ENCODE measurements around the gene TRAPPC6A.

DNA sequence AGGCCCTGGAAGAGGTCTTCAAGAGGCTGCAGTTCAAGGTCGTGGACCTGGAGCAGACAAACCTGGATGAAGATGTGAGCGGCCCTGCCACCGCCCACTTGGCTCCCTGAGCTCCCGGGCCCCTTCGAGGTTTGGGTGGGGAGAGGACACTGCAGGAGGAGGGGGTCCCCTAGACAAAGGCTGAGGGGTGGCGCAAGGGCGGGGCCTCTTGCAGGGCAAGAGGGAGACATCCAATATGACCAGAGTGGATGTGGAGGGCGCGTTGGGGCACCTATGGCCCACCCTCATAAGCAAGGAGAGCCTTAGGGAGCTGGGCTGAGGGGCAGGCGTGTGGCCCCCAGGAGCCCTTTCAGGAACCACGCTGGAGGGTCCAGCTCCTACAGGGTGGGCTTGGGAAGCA is 37.5 kb downstream of the TRAPPC6A start:
- TF ChIP-seq, protein P1, sequence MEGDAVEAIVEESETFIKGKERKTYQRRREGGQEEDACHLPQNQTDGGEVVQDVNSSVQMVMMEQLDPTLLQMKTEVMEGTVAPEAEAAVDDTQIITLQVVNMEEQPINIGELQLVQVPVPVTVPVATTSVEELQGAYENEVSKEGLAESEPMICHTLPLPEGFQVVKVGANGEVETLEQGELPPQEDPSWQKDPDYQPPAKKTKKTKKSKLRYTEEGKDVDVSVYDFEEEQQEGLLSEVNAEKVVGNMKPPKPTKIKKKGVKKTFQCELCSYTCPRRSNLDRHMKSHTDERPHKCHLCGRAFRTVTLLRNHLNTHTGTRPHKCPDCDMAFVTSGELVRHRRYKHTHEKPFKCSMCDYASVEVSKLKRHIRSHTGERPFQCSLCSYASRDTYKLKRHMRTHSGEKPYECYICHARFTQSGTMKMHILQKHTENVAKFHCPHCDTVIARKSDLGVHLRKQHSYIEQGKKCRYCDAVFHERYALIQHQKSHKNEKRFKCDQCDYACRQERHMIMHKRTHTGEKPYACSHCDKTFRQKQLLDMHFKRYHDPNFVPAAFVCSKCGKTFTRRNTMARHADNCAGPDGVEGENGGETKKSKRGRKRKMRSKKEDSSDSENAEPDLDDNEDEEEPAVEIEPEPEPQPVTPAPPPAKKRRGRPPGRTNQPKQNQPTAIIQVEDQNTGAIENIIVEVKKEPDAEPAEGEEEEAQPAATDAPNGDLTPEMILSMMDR (conservative IDR thresholded peaks at IDR 0.05; ENCODE audit: low read depth in 2 of 2) = no peak
- TF ChIP-seq JUNB (IDR thresholded peaks at IDR 0.05; ENCODE audit: unreplicated experiment) (no peak), POLR2AphosphoS5 (IDR thresholded peaks at IDR 0.05; ENCODE audit: low read depth) (no peak), EZH2 (IDR thresholded peaks at IDR 0.05; ENCODE audit: low read depth, unreplicated experiment) (no peak), CREB1 (CRISPR knock-in tag; IDR thresholded peaks at IDR 0.05; ENCODE audit: low read depth) (no peak), EZH2phosphoT487 (IDR thresholded peaks at IDR 0.05; ENCODE audit: unreplicated experiment) (no peak), STAT1 (IDR thresholded peaks at IDR 0.05; ENCODE audit: unreplicated experiment) (no peak)
- TF ChIP-seq, protein P2, sequence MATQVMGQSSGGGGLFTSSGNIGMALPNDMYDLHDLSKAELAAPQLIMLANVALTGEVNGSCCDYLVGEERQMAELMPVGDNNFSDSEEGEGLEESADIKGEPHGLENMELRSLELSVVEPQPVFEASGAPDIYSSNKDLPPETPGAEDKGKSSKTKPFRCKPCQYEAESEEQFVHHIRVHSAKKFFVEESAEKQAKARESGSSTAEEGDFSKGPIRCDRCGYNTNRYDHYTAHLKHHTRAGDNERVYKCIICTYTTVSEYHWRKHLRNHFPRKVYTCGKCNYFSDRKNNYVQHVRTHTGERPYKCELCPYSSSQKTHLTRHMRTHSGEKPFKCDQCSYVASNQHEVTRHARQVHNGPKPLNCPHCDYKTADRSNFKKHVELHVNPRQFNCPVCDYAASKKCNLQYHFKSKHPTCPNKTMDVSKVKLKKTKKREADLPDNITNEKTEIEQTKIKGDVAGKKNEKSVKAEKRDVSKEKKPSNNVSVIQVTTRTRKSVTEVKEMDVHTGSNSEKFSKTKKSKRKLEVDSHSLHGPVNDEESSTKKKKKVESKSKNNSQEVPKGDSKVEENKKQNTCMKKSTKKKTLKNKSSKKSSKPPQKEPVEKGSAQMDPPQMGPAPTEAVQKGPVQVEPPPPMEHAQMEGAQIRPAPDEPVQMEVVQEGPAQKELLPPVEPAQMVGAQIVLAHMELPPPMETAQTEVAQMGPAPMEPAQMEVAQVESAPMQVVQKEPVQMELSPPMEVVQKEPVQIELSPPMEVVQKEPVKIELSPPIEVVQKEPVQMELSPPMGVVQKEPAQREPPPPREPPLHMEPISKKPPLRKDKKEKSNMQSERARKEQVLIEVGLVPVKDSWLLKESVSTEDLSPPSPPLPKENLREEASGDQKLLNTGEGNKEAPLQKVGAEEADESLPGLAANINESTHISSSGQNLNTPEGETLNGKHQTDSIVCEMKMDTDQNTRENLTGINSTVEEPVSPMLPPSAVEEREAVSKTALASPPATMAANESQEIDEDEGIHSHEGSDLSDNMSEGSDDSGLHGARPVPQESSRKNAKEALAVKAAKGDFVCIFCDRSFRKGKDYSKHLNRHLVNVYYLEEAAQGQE (IDR thresholded peaks at IDR 0.05; ENCODE audit: unreplicated experiment) = no peak
